Coronary artery (tissue), 2 donors: ENCODE results near the gene TGM2.
A peak's percentile ranks its signal among the peaks of the same experiment; 100 is the strongest.

Source experiments
- DNase-seq: peaks from one replicate; pipeline ENCODE4 v3.0.0-alpha.2; 2017; ENCODE audit warnings: low spot score
- H3K27ac ChIP-seq, 2 donors: fragments of 200-600 bp; sonication (generic); one replicate each; pipeline ENCODE4 v1.5.1; 2016 to 2019
- H3K4me3 ChIP-seq: fragments of 200-600 bp; sonication (generic); 2 replicates; pipeline ENCODE4 v1.5.1; 2016; ENCODE audit warnings: mild to moderate bottlenecking, moderate library complexity
- TF ChIP-seq, protein P1 (sequence below): fragments of 200-600 bp; sonication (generic); IDR thresholded peaks from one replicate; pipeline ENCODE4 v1.5.1; 2019; ENCODE audit warnings: antibody characterized with exemption

Gene TGM2

DNA sequence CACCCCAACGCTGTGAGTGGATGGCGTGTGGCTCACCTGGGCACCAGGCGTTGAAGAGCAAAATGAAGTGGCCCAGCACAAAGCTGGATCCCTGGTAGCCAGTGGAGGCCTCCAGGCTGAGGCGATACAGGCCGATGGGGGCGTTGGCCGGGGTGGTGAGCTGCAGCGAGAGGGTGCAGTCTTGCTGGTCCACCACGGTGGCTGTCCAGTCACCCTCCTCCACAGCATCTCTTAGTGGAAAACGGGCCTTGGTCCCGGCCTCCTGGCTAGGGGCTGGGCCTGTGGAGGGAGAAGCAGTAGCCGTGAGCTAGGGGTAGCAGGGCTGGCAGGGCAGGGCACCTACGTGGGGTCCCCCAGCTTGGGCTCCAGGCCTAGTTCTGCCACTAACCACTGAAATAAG is 9.3 kb downstream of the TGM2 start:
- no peak for DNase-seq
- TF ChIP-seq, protein P1, sequence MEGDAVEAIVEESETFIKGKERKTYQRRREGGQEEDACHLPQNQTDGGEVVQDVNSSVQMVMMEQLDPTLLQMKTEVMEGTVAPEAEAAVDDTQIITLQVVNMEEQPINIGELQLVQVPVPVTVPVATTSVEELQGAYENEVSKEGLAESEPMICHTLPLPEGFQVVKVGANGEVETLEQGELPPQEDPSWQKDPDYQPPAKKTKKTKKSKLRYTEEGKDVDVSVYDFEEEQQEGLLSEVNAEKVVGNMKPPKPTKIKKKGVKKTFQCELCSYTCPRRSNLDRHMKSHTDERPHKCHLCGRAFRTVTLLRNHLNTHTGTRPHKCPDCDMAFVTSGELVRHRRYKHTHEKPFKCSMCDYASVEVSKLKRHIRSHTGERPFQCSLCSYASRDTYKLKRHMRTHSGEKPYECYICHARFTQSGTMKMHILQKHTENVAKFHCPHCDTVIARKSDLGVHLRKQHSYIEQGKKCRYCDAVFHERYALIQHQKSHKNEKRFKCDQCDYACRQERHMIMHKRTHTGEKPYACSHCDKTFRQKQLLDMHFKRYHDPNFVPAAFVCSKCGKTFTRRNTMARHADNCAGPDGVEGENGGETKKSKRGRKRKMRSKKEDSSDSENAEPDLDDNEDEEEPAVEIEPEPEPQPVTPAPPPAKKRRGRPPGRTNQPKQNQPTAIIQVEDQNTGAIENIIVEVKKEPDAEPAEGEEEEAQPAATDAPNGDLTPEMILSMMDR: no peak
- Histone ChIP-seq H3K27ac (peak overlapping the region; percentile 94 to 96), H3K4me3 (no peak overlapping the region)

DNA sequence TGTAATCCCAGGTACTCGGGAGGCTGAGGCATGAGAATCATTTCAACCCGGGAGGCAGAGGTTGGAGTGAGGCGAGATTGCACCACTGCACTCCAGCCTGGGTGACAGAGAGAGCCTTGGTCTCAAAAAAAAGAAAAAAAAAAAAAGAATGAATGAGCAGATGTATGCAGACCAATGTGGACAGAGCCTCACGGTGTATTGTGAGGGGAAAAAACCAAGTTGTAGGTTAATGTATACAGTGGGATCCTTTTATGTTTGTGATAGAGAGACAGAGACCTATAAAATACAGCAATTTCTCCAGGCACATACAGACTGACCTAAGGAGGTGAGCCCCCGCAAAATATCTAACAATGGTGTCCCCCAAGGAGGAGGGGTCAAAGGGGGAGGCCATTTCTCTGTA is 11.7 kb downstream of the TGM2 start:
- TF ChIP-seq, protein P1: no peak

DNA sequence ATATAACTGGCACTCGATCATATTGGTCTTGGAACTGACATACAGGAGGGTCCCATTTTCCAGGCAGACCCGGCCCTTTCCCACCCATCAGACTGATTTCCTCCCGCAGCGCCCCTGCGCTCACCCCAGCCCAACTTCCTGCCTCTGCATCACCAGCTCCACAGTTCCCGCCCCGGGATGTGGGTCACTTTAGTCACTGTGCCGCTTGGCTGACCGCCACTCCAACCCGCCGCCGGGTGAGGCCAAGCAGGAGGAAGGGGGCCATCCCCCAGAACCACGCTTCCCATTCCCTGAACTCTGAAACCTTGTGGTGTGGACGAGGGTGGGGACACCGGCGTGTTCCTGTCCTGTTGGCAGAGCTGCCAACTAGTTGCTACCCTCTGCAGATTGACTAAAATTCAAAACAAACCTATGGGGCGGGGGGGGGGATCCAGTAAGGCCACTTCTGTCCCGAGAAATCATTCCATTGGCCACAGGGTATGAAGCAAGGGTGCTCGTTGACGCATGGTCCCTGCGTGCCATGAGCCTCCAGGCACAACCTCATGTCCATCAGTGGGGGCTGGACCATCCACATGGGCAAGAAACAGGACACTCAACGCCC is 12.3 kb downstream of the TGM2 start:
- Histone ChIP-seq H3K4me3 (peak overlapping the region; percentile 50), H3K27ac (peak overlapping the region; percentile 94 to 96)
- TF ChIP-seq, protein P1: no peak
- DNase-seq: peak; percentile 97

More for the DNA sequence above, 11.7 kb downstream of the TGM2 start:
- DNase-seq: no peak
- peak overlapping the region; percentile 94 to 96 for H3K27ac ChIP-seq
- peak overlapping the region; percentile 50 for H3K4me3 ChIP-seq

DNA sequence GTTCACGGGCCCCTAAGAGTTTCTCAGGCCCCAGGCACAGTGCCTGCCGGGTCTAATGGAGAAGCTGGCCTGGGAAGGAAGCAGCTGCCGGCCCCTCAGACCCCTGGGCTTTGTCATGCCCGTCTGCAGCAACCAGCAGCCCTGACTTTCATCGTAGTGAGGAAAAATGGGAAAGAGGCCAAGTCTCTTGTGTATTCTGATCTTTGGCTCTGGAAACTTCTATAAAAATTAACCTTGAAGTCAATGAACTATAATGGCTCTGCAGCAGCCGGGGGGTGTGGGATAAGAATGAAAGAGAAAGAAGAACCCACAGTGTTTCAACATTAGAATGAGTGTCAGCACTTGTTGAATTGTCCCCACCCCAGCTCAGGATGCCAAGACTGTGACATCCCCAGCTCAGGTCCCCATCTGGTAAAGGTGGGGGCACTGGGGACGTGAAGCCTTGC is 12.9 kb downstream of the TGM2 start:
- TF ChIP-seq, protein P1: no peak
- DNase-seq: no peak
- Histone ChIP-seq H3K27ac (peak overlapping the region; percentile 94 to 96), H3K4me3 (peak overlapping the region; percentile 50)

DNA sequence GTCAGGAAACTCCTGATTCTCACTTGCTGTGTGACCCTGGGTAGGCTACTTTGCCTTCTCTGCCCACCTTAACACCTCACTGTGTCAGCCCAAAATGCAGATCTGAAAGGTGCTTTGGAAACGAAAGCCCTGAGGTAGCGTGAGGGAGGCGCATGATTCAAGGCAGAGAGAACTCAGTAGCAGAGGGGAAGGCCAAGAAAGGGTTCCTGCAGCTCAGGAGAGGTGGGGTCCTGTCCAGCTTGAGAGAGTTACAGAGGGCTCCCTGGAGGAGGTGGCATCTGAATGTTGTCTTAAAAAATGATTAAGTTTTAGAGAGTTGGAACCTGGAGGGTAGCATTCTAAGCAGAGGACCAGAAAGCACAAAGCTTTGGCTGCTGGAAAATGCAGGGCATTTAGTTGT is 13.6 kb downstream of the TGM2 start:
- H3K27ac ChIP-seq: peak overlapping the region; percentile 94 to 96
- no peak overlapping the region for H3K4me3 ChIP-seq
- TF ChIP-seq, protein P1: no peak
- DNase-seq: no peak

DNA sequence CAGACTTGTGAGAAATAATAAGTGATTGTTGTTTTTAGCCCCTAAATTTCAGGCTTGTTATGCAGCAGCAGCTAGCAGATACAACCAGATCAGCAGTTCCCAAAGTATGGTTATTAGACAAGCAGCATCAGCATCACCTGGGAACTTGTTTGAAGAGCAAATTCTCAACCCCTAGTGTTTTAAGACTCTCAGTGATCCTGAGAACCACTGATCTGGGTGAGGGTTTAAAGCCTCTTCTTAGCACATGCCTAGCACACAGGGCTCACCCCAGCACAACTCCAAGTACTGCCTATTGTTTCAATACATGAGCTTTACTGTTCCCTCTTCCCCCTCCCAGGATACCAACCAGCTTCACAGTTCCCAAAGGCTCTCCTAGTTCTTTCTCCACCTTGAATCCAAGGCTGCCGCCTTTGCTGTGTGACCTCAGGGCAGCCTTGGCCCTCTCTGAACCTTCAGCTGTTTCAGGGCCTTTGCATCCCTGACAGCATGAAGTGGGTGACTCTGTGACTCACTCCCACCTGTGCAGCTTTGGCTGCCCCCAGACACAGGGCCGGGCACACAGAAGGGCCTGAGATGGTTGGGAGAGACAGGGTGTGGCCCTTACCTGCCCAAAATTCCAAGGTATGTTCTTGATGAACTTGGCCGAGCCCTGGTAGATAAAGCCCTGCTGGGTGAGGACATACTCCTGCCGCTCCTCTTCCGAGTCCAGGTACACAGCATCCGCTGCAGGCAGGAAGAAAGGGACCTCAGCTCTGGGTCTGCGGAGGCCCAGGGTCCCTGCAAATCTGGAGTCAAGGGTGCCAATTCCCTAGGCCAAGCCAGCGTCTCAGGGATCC is 14.5 kb downstream of the TGM2 start:
- DNase-seq: no peak
- peak overlapping the region; percentile 67 to 96 for H3K27ac ChIP-seq
- H3K4me3 ChIP-seq: peak overlapping the region; percentile 28
- TF ChIP-seq, protein P1: no peak
